HG02870 (cell line): Measurements from ENCODE around the gene PIBF1.
"Not testable (repeated sequence)": the region's sequence is repeated elsewhere in the genome, so short reads cannot be mapped to it uniquely, and the experiment has no call there.

ENCODE experiments used
- ATAC-seq: cut with Tn5 transposase; IDR thresholded peaks from one replicate; pipeline ENCODE4 v1.9.1; 2021; ENCODE audit warnings: mild to moderate bottlenecking, moderate library complexity; ENCODE audit not compliant: unreplicated experiment

The PIBF1 gene

GRCh38 chr13:72820898-72821279, 39.0 kb downstream of the PIBF1 start:
- no peak for ATAC-seq

DNA sequence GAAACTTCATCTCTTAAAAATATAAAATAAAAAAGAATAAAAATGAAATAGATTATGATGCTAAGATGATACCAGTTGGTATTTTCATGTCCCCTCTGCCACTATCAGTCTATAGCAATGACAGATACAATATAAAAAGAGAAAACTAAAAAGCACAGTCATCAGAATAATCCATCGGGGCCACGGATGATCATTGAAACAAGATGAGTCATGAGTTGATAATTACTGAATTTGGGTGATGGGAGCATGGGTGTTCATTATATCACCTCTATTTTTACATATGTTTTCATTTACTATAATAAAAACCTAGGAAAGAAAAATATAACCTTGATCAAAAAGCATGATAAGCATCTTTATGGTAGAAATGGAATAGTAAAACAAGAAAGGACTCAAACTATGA, 41.1 kb downstream of the PIBF1 start:
- ATAC-seq = no peak

DNA sequence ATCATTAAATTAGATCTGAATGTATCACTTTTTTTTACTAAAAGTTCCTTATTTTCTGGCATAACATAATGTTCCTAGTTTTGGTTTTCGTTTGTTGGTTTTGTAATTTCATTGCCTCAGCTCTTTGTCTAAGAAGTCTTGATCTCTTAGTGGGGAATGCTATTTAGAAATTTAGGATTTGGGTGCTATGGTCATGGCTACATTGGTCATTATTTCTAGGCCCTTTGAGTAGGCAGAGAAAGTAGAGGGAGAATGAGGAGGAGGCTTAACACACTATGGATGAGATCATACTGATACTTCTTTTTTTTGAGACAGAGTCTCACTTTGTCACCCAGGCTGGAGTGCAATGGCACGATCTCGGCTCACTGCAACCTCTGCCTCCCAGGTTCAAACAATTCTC, 41.8 kb downstream of the PIBF1 start:
- ATAC-seq = no peak

GRCh38 chr13:72834601-72835000, 52.7 kb downstream of the PIBF1 start:
- no peak for ATAC-seq

DNA sequence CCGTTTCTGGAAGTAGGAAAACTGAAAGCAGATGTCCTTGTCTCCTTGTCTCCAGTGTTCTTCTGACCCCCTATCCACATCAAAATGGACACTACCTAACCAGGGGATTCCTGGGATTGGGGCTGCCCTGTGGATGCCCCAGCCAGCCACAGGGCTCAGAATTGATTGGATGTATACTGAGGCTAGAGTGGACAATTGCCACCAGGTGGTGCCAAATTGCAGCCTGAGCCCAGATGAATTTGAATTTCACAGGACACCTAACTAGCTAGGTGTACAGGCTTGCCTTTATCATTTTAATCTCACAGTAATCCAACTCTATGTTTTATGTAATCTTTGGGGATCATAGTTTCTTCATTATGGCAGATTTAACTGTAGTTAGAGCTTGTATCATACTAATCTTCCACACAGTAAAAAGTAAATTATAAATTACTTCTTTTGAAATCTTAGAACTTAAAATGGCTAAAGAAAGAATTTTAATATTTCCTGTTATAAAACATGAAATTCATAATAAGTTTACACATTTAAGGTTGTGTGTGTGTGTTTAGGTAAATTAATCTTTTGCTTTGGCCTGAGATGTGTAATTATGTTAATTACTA, 58.0 kb downstream of the PIBF1 start:
- peak; percentile 98 for ATAC-seq

DNA sequence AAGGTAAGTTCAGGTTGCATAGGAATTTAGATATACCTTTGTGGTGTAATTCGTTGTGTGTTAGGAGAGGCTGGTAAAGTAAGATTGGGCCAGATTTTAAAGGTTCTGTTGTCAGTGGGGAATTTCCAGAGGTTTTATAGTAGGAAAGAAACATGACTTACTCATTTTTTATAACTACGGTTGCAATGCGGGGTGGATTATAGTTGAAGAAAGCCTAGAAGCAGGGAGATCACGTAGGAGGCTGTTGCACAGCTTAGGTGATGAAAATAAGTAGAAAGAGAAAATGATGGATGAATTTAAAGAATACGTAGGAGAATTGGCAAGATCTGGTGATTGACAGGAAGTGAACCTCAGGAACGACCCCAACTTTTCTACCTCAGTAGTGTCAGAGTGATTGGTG, 61.1 kb downstream of the PIBF1 start:
- ATAC-seq = no peak

DNA sequence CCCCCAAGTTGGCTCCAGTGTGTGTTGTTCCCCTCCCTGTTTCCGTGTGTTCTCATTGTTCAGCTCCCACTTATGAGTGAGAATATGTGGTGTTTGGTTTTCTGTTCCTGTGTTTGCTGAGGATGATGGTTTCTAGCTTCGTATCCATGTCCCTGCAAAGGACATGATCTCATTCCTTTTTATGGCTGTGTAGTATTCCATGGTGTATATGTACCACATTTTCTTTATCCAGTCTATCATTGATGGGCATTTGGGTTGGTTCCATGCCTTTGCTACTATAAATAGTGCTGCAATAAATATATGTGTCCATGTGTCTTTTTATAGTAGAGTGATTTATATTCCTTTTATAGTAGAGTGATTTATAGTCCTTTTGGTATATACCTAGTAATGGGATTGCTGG, 63.2 kb downstream of the PIBF1 start:
- ATAC-seq = not testable (repeated sequence)

DNA sequence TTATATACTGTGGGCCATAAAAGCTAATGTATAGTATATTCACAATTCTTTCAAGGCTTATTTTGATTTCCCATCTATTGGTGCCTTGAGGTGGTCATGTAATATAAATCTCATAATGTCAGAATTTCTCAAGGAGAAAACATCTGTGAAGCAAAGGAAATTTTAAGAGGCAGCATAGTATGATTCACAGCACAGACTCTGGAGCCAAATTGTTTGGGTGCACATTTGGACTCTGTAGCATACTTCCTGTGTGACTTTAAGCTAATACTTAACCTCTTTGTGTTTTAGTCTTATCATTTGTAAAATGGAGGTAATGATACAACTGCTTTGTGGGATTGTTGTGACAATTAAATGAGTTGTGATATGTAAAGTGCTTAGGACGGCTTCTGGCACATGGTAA, 67.6 kb downstream of the PIBF1 start:
- no peak for ATAC-seq

- no peak for ATAC-seq
Measured at GRCh38 chr13:72850959-72851677, 69.2 kb downstream of the PIBF1 start.

DNA sequence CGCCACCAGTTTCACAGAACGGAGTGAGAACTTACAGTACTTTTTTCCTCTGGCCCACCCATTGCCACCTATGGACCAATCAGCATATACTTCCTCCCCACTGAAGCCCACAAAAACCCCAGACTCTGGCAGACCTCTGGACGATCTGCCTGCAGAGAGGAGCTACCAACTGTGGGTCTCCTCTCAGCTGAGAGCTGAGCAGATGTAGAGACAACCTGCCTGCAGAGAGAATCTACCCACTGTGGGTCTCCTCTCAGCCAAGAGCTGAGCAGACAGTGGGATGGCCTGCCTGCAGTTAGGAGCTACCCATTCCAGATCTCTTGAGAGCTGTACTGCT, 69.7 kb downstream of the PIBF1 start:
- ATAC-seq = no peak

- no peak for ATAC-seq
Measured at GRCh38 chr13:72852207-72852606, 70.3 kb downstream of the PIBF1 start.

- ATAC-seq = no peak
Measured at GRCh38 chr13:72853000-72853399, 71.1 kb downstream of the PIBF1 start.

GRCh38 chr13:72864142-72865011, 82.4 kb downstream of the PIBF1 start:
- peak; percentile 91 for ATAC-seq

DNA sequence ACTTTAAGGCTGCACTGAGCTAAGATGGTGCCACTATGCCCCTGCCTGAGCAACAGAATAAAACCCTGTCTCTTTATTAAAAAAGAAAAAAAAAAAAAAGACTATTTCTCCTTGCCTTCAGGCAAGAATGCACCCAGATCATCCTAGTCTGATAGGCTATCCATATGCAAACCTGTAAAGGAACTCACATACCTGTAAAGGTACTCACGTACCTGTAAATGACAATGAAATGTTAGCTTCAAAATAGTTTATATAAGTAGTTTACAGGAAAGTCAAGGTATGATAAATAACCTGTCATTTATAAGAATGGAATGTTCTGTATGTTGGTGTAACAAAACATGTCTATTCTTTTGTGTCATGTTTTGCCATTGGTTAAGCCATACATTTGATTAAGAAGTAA, 86.3 kb downstream of the PIBF1 start:
- ATAC-seq = no peak

DNA sequence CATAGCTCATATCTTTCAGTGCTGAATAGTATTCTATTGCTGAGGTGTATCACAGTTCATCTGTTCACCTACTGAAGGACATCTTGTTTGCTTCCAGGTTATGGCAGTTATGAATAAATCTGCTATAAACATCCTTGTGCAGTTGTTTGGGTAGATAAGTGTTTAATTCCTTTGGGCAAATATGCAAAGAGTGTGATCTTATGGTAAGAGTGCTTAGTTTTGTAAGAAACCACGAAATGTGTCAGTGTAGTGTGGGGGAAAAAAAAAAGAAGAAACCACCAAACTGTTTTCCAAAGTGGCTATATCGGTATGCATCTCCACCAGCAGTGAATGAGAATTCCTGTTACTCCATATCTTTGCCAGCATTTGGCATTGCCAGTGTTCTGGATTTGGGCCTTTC, 93.3 kb downstream of the PIBF1 start:
- no peak for ATAC-seq

- ATAC-seq = no peak
Measured at GRCh38 chr13:72884101-72884500, 102.2 kb downstream of the PIBF1 start.

DNA sequence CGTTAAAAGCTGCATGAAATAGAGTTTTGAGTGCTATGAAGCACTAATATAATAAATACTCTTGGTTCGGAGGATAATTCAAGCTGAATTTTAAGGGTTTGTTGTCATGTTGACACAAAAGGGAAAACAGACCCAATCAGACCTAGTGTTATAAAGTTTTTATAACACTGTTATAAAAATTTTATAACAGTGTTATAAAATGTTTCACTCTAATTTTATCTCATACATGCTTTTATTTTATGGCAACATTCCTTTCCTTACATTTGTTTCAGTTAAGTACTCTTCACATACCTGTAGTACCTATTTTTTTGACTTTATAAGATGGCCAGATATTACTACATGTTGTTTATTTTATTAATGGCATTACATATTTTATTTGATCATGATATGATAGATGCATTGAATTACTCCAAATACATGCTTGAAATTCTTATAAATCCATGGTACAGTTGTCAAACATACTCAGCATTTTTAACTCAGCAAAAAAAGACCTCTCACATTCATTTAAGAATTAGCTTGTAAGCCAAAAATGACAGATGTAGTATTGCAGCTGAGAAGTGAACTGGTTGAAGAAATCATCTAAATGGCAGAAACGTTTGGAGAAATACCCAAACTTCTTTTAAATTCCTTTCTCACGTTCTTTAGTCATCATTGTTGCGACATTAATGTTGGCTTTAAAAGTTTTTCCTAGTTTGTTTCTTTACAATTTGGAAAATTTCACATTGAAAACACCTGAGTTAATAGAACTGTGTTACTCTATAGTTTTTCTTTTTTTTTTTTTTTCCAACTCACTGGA, 104.5 kb downstream of the PIBF1 start:
- no peak for ATAC-seq

GRCh38 chr13:72889495-72889894, 107.6 kb downstream of the PIBF1 start:
- ATAC-seq = no peak

GRCh38 chr13:72890546-72890945, 108.6 kb downstream of the PIBF1 start:
- ATAC-seq = no peak

GRCh38 chr13:72891423-72891822, 109.5 kb downstream of the PIBF1 start:
- ATAC-seq = no peak

GRCh38 chr13:72896869-72897268, 114.9 kb downstream of the PIBF1 start:
- ATAC-seq = no peak
